ENCODE measurements around the gene NOL4L.

Gene NOL4L

GRCh38 chr20:32474967-32475811 lies 109.9 kb downstream of the NOL4L start:
- Histone ChIP-seq H3K4me3 (ENCODE audit: low read depth, low read length) (no peak overlapping the region), H3K36me3 (ENCODE audit: control insufficient read depth, insufficient read depth, low read length) (peaks cover 12% of the 10 kb centered on the region), H3K9me3 (ENCODE audit: control insufficient read depth, insufficient read depth, low read length) (no peaks in the 10 kb centered on the region), H3K9ac (ENCODE audit: low read depth, low read length) (peak overlapping the region; percentile 54), H3K27me3 (ENCODE audit: control insufficient read depth, insufficient read depth, low read length) (no peaks in the 10 kb centered on the region), H3K4me1 (ENCODE audit: control insufficient read depth, insufficient read depth, low read length) (peaks cover 14% of the 10 kb centered on the region)

DNA sequence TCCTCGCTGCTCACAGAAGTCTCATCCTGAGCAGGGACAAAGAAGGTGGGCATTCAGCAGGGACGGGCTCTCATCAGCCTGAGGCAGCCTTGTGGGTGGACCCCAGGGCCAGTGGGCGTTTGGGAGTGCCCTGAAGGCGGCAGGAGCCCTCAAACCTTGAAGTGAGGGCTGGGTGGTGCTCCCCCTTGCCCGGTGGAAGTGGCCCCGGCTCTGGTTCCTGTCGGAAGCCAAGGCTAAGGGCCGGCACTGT lies 110.5 kb downstream of the NOL4L start:
- Histone ChIP-seq H3K36me3 (ENCODE audit: control insufficient read depth, insufficient read depth, low read length) (peaks cover 16% of the 10 kb centered on the region), H3K4me3 (ENCODE audit: low read depth, low read length) (no peak overlapping the region), H3K4me1 (ENCODE audit: control insufficient read depth, insufficient read depth, low read length) (peaks cover 10% of the 10 kb centered on the region), H3K9ac (ENCODE audit: low read depth, low read length) (peak overlapping the region; percentile 54), H3K27me3 (ENCODE audit: control insufficient read depth, insufficient read depth, low read length) (no peaks in the 10 kb centered on the region), H3K9me3 (ENCODE audit: control insufficient read depth, insufficient read depth, low read length) (no peaks in the 10 kb centered on the region)

DNA sequence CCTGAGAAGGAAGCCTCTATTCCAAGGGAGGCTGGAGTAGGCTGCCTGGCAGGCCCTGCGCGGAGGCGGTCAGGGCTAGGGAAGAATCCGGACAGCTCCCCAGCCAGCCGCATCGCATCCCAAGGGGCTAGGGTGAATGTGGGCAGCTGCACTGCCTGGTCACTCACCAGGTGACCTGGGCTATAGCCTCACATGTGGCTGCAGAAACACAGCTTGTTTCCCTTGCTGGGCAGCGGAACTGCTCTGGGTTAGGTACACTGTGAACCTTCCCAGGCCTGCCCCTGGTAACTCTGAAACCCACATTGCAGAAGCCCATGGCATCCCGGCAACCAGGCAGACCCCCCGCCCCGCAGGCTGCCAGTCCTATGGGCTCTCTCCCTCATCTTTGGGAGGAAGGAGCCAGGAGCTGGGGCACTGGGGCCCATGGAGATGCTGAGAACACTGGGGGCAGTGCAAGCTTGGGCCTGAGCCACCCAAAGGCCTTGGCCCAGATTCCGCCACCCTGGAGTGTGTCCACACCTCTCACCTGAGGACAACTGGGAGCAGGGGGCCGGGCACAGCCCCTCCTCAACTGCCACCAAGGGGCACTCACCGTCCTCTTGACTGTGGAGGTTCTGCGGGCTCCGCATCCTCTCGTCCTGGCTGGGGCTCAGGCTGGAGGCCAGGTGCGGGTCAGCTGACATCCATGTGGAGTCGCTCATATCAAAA lies 111.0 kb downstream of the NOL4L start:
- Histone ChIP-seq H3K27me3 (ENCODE audit: control insufficient read depth, insufficient read depth, low read length) (no peaks in the 10 kb centered on the region), H3K36me3 (ENCODE audit: control insufficient read depth, insufficient read depth, low read length) (peaks cover 17% of the 10 kb centered on the region), H3K9me3 (ENCODE audit: control insufficient read depth, insufficient read depth, low read length) (no peaks in the 10 kb centered on the region), H3K9ac (ENCODE audit: low read depth, low read length) (peak overlapping the region; percentile 54), H3K4me1 (ENCODE audit: control insufficient read depth, insufficient read depth, low read length) (peaks cover 9% of the 10 kb centered on the region), H3K4me3 (ENCODE audit: low read depth, low read length) (no peak overlapping the region)

- H3K27me3 ChIP-seq (ENCODE audit: control insufficient read depth, insufficient read depth, low read length): no peaks in the 10 kb centered on the region
- peaks cover 17% of the 10 kb centered on the region for H3K36me3 ChIP-seq (ENCODE audit: control insufficient read depth, insufficient read depth, low read length)
- H3K9me3 ChIP-seq (ENCODE audit: control insufficient read depth, insufficient read depth, low read length): no peaks in the 10 kb centered on the region
- H3K4me3 ChIP-seq (ENCODE audit: low read depth, low read length): no peak overlapping the region
- no peak overlapping the region for H3K9ac ChIP-seq (ENCODE audit: low read depth, low read length)
- H3K4me1 ChIP-seq (ENCODE audit: control insufficient read depth, insufficient read depth, low read length): peaks cover 9% of the 10 kb centered on the region
Observed at GRCh38 chr20:32473231-32474008, 111.7 kb downstream of the NOL4L start.

- Histone ChIP-seq H3K4me3 (ENCODE audit: low read depth, low read length) (no peak overlapping the region), H3K36me3 (ENCODE audit: control insufficient read depth, insufficient read depth, low read length) (peaks cover 17% of the 10 kb centered on the region), H3K27me3 (ENCODE audit: control insufficient read depth, insufficient read depth, low read length) (no peaks in the 10 kb centered on the region), H3K9ac (ENCODE audit: low read depth, low read length) (no peak overlapping the region), H3K9me3 (ENCODE audit: control insufficient read depth, insufficient read depth, low read length) (no peaks in the 10 kb centered on the region), H3K4me1 (ENCODE audit: control insufficient read depth, insufficient read depth, low read length) (peaks cover 9% of the 10 kb centered on the region)
Observed at GRCh38 chr20:32472581-32473207, 112.4 kb downstream of the NOL4L start.

DNA sequence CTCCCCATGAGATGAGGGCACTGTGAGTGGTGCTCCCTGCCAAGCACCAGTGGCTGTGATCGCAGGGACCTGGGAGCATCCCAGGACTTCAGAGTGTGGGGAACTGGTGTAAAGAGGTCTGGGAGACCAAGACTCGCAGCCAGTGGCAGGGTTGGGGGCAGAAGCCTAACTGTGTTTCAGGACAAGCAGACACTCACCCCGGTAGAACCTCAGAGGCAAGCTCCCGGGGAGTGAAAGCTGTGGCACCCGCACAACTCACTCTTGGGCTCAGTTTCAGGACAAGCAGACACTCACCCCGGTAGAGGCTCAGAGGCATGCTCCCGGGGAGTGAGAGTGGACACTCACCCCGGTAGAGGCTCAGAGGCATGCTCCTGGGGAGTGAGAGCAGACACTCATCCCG lies 114.2 kb downstream of the NOL4L start:
- H3K4me1 ChIP-seq (ENCODE audit: control insufficient read depth, insufficient read depth, low read length): peaks cover 3% of the 10 kb centered on the region
- no peaks in the 10 kb centered on the region for H3K27me3 ChIP-seq (ENCODE audit: control insufficient read depth, insufficient read depth, low read length)
- H3K9ac ChIP-seq (ENCODE audit: low read depth, low read length): no peak overlapping the region
- H3K36me3 ChIP-seq (ENCODE audit: control insufficient read depth, insufficient read depth, low read length): peaks cover 17% of the 10 kb centered on the region
- no peak overlapping the region for H3K4me3 ChIP-seq (ENCODE audit: low read depth, low read length)
- H3K9me3 ChIP-seq (ENCODE audit: control insufficient read depth, insufficient read depth, low read length): no peaks in the 10 kb centered on the region

GRCh38 chr20:32470025-32470861 lies 114.9 kb downstream of the NOL4L start:
- peaks cover 17% of the 10 kb centered on the region for H3K36me3 ChIP-seq (ENCODE audit: control insufficient read depth, insufficient read depth, low read length)
- H3K9ac ChIP-seq (ENCODE audit: low read depth, low read length): no peak overlapping the region
- no peaks in the 10 kb centered on the region for H3K27me3 ChIP-seq (ENCODE audit: control insufficient read depth, insufficient read depth, low read length)
- no peaks in the 10 kb centered on the region for H3K4me1 ChIP-seq (ENCODE audit: control insufficient read depth, insufficient read depth, low read length)
- no peaks in the 10 kb centered on the region for H3K9me3 ChIP-seq (ENCODE audit: control insufficient read depth, insufficient read depth, low read length)
- H3K4me3 ChIP-seq (ENCODE audit: low read depth, low read length): no peak overlapping the region

DNA sequence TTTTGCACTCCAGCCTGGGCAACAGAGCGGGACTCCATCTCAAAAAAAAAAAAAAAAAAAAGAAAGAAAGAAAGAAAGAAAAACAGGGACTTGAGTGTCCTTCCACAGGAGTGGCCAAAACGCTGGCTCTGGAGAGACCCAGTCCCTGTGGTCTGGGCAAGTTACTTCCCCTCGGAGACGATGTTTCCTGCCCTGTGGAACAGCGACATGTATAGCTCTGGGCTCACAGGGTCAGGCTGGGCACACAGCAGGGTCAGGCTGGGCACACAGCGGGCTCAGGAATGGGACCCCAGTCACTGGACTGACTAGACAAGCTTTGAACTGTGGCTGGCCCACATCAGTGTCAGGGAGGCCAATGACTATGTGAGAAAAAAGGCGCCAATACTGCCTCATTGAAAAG lies 116.3 kb downstream of the NOL4L start:
- Histone ChIP-seq H3K36me3 (ENCODE audit: control insufficient read depth, insufficient read depth, low read length) (peaks cover 13% of the 10 kb centered on the region), H3K9me3 (ENCODE audit: control insufficient read depth, insufficient read depth, low read length) (no peaks in the 10 kb centered on the region), H3K27me3 (ENCODE audit: control insufficient read depth, insufficient read depth, low read length) (no peaks in the 10 kb centered on the region), H3K4me1 (ENCODE audit: control insufficient read depth, insufficient read depth, low read length) (peaks cover 4% of the 10 kb centered on the region), H3K9ac (ENCODE audit: low read depth, low read length) (no peak overlapping the region), H3K4me3 (ENCODE audit: low read depth, low read length) (no peak overlapping the region)

DNA sequence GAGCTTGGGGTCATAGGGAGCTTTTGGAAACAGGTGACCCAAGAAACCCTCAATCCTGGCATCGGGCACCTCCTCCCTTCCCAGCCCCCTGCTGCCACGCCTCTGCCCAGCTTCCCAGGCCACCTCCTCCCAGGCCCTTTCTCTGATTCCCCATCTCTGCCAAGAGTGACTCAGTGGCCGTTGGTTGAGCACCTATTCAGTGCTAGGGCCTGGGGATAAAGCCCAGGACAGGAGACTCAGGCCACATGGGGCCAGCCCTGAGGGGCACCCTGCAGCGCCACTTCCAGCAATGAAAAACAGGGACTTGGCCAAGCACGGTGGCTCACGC lies 116.9 kb downstream of the NOL4L start:
- Histone ChIP-seq H3K4me1 (ENCODE audit: control insufficient read depth, insufficient read depth, low read length) (peaks cover 4% of the 10 kb centered on the region), H3K4me3 (ENCODE audit: low read depth, low read length) (no peak overlapping the region), H3K9me3 (ENCODE audit: control insufficient read depth, insufficient read depth, low read length) (no peaks in the 10 kb centered on the region), H3K36me3 (ENCODE audit: control insufficient read depth, insufficient read depth, low read length) (peaks cover 13% of the 10 kb centered on the region), H3K9ac (ENCODE audit: low read depth, low read length) (no peak overlapping the region), H3K27me3 (ENCODE audit: control insufficient read depth, insufficient read depth, low read length) (no peaks in the 10 kb centered on the region)

- H3K36me3 ChIP-seq (ENCODE audit: control insufficient read depth, insufficient read depth, low read length): peaks cover 13% of the 10 kb centered on the region
- no peaks in the 10 kb centered on the region for H3K27me3 ChIP-seq (ENCODE audit: control insufficient read depth, insufficient read depth, low read length)
- peaks cover 4% of the 10 kb centered on the region for H3K4me1 ChIP-seq (ENCODE audit: control insufficient read depth, insufficient read depth, low read length)
- H3K9me3 ChIP-seq (ENCODE audit: control insufficient read depth, insufficient read depth, low read length): no peaks in the 10 kb centered on the region
- H3K9ac ChIP-seq (ENCODE audit: low read depth, low read length): no peak overlapping the region
- no peak overlapping the region for H3K4me3 ChIP-seq (ENCODE audit: low read depth, low read length)
Observed at GRCh38 chr20:32467506-32468312, 117.4 kb downstream of the NOL4L start.

Data from iPS-15b (cell line).